ENCODE measurements around the gene FBXL19. TPM values are rescaled to one million over a fixed set of nuclear protein-coding genes. Genes with fewer than 3 reads are reported as not detected.

Gene FBXL19
- total and polyA plus RNA-seq, 2 of the 8 experiments (the other 6 are each of a cell fraction or from before 2014, with no cell fraction given), result 47.2 to 72.2 TPM

GRCh38 chr16:30992931-30993816, 69.8 kb downstream of the FBXL19 start:
- peak overlapping the region; percentile 29; the same call in 1 of the 2 replicates for H4K8ac ChIP-seq (ENCODE audit: extremely low read depth, insufficient read depth, low read length)
- H3K23me2 ChIP-seq (ENCODE audit: low read depth, low read length), result peaks cover 12% of the 10 kb centered on the region
- H3K79me1 ChIP-seq (ENCODE audit: low read depth, low read length), result no peaks in the 10 kb centered on the region
- H3K36me3 ChIP-seq (ENCODE audit: control insufficient read depth in 2 of 4, insufficient read depth in 4 of 4, low read length in 3 of 4), result no peaks in the 10 kb centered on the region
- CTCF ChIA-PET (ENCODE audit: partially characterized antibody), result interaction anchor here (0.7 to 1.8 kb wide), 7 partner anchors 8 to 210 kb away, joined by 3 to 9 read pairs (median 3); partner anchors contain the start of genes HSD3B7 and KAT8
- peaks cover 0 to 13% (median 10%) of the 10 kb centered on the region in 4 experiments; a peak in 6 of 7 replicates for H3K4me1 ChIP-seq (replicated peaks in 1 of 4; ENCODE audit: control insufficient read depth in 3 of 4, insufficient read depth in 4 of 4, low read length in 3 of 4)
- H2BK5ac ChIP-seq (ENCODE audit: low read depth, low read length), result no peak overlapping the region
- no peak overlapping the region for H3K4me2 ChIP-seq (ENCODE audit: insufficient read depth in 1 of 2, low read depth in 2 of 2, low read length in 2 of 2)
- DNase-seq (ENCODE audit: low read depth in 1 of 2, low spot score in 2 of 2) (no peak), FAIRE-seq (no peak)
- no peak overlapping the region for H3K9ac ChIP-seq (replicated peaks in 1 of 4; ENCODE audit: extremely low read depth in 1 of 4, low read depth in 3 of 4, low read length in 3 of 4)
- peaks cover 0 to 3% of the 10 kb centered on the region in 2 experiments for H4K20me1 ChIP-seq (replicated peaks in 1 of 2; ENCODE audit: control insufficient read depth in 1 of 2, insufficient read depth in 2 of 2, low read length in 2 of 2)
- no peak overlapping the region for H3K23ac ChIP-seq (ENCODE audit: insufficient read length)
- no peaks in the 10 kb centered on the region for H3K9me3 ChIP-seq (ENCODE audit: insufficient read depth in 2 of 2, low read depth in 1 of 2, low read length in 1 of 2)
- no peak overlapping the region for H2AK5ac ChIP-seq (ENCODE audit: low read depth, low read length)
- H4K5ac ChIP-seq (ENCODE audit: insufficient read length, low read depth, low read length), result no peak overlapping the region
- no peak overlapping the region for H3K4ac ChIP-seq (replicated peaks; ENCODE audit: insufficient read length, low read depth, low read length)
- H2BK12ac ChIP-seq (ENCODE audit: low read depth, low read length), result no peak overlapping the region
- H2BK120ac ChIP-seq (replicated peaks; ENCODE audit: low read depth, low read length), result no peak overlapping the region
- no peak overlapping the region for H2BK15ac ChIP-seq (ENCODE audit: low read length)
- H3K27me3 ChIP-seq (replicated peaks in 1 of 4; ENCODE audit: control insufficient read depth in 3 of 4, extremely low read depth in 1 of 4, insufficient read depth in 3 of 4, low read length in 3 of 4), result no peaks in the 10 kb centered on the region; a peak in 2 of 7 replicates
- no peaks in the 10 kb centered on the region for H3K79me2 ChIP-seq (ENCODE audit: control insufficient read depth in 1 of 2, insufficient read depth in 2 of 2, low read length in 2 of 2)
- POLR2A ChIA-PET (ENCODE audit: partially characterized antibody), result interaction anchor here (0.6 to 1.8 kb wide), 5 partner anchors 9 to 231 kb away, joined by 3 to 5 read pairs (median 4); partner anchors contain the start of genes FUS and KAT8
- H3K18ac ChIP-seq (ENCODE audit: extremely low read depth, low read length), result no peak overlapping the region
- 85% methylated on average over 23 of the region's 29 CpGs; no CpG with 5 or more reads in 1 of the 2 experiments for WGBS, 2 experiments (ENCODE audit: extremely low coverage in 1 of 2, insufficient coverage in 1 of 2, insufficient read length in 1 of 2, insufficient replicate concordance in 2 of 2, low coverage in 1 of 2, low lambda C conversion rate in 2 of 2, missing lambda C conversion rate in 1 of 2)
- no peak overlapping the region for H4K91ac ChIP-seq (replicated peaks; ENCODE audit: insufficient read length, low read length)
- no peak overlapping the region for H3K4me3 ChIP-seq (ENCODE audit: extremely low read depth in 1 of 4, insufficient read depth in 2 of 4, low read depth in 3 of 4, low read length in 4 of 4)
- no peak overlapping the region for H2AFZ ChIP-seq (ENCODE audit: low read length)
- H2BK20ac ChIP-seq (ENCODE audit: low read length), result no peak overlapping the region
- TF ChIP-seq SP1 (IDR thresholded peaks at IDR 0.05; ENCODE audit: low read depth, low read length) (no peak), ASH2L (IDR thresholded peaks at IDR 0.05; ENCODE audit: low read length) (no peak), MAX (IDR thresholded peaks at IDR 0.05) (no peak), TCF12 (IDR thresholded peaks at IDR 0.05; ENCODE audit: low read depth, low read length) (no peak), BRCA1 (IDR thresholded peaks at IDR 0.05; ENCODE audit: low read depth, low read length) (no peak), ZNF274 (IDR thresholded peaks at IDR 0.05; ENCODE audit: borderline replicate concordance, extremely low read depth, low read length) (no peak), USF2 (IDR thresholded peaks at IDR 0.05; ENCODE audit: low read length) (no peak)
- no peak overlapping the region for H3K27ac ChIP-seq (ENCODE audit: low read depth, low read length)
- H3K14ac ChIP-seq (ENCODE audit: insufficient read length), result no peak overlapping the region
- no peak overlapping the region for H3K56ac ChIP-seq (replicated peaks; ENCODE audit: insufficient read length, low read depth, low read length)
